ENCODE results near the gene NARF. TPM values are rescaled to one million over a fixed set of nuclear protein-coding genes. Genes with fewer than 3 reads are reported as not detected.

The NARF gene
- total RNA-seq, 6 experiments from 2014 or later, result 9.3 to 48.6 (median 21.8) TPM

GRCh38 chr17:82474223-82475010 lies 15.9 kb downstream of the NARF start:
- Histone ChIP-seq H3K4me1 (no peaks in the 10 kb centered on the region), H3K9me3 (no peaks in the 10 kb centered on the region), H3K27me3 (no peaks in the 10 kb centered on the region), H3K27ac (no peak overlapping the region), H3K36me3 (peaks cover 0 to 53% (median 15%) of the 10 kb centered on the region in 4 donors), H3K4me3 (no peak overlapping the region)
- no peak for DNase-seq
- WGBS (ENCODE audit: insufficient coverage, low coverage, low lambda C conversion rate, missing lambda C conversion rate), result 88% methylated on average over 11 of the region's 11 CpGs
- intact Hi-C loops (cut with DNase I), result no loop called here
- no peak for ATAC-seq
- TF ChIP-seq POLR2A (IDR thresholded peaks at IDR 0.05), result no peak
- TF ChIP-seq, protein P1, sequence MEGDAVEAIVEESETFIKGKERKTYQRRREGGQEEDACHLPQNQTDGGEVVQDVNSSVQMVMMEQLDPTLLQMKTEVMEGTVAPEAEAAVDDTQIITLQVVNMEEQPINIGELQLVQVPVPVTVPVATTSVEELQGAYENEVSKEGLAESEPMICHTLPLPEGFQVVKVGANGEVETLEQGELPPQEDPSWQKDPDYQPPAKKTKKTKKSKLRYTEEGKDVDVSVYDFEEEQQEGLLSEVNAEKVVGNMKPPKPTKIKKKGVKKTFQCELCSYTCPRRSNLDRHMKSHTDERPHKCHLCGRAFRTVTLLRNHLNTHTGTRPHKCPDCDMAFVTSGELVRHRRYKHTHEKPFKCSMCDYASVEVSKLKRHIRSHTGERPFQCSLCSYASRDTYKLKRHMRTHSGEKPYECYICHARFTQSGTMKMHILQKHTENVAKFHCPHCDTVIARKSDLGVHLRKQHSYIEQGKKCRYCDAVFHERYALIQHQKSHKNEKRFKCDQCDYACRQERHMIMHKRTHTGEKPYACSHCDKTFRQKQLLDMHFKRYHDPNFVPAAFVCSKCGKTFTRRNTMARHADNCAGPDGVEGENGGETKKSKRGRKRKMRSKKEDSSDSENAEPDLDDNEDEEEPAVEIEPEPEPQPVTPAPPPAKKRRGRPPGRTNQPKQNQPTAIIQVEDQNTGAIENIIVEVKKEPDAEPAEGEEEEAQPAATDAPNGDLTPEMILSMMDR (IDR thresholded peaks at IDR 0.05), result no peak

- no peak for TF ChIP-seq POLR2A (IDR thresholded peaks at IDR 0.05)
- TF ChIP-seq, protein P1 (IDR thresholded peaks at IDR 0.05), result no peak
- 96% methylated on average over 3 of the region's 8 CpGs for WGBS (ENCODE audit: insufficient coverage, low coverage, low lambda C conversion rate, missing lambda C conversion rate)
- Histone ChIP-seq H3K36me3 (peaks cover 0 to 53% (median 18%) of the 10 kb centered on the region in 4 donors), H3K9me3 (no peaks in the 10 kb centered on the region), H3K4me3 (no peak overlapping the region), H3K27me3 (no peaks in the 10 kb centered on the region), H3K27ac (no peak overlapping the region), H3K4me1 (no peaks in the 10 kb centered on the region)
- ATAC-seq (no peak), DNase-seq (no peak)
- intact Hi-C loops (cut with DNase I), result no loop called here
Observed at GRCh38 chr17:82475458-82475857, 16.9 kb downstream of the NARF start.

- peaks cover 0 to 45% (median 12%) of the 10 kb centered on the region in 4 donors for H3K36me3 ChIP-seq
- intact Hi-C loops (cut with DNase I), result no loop called here
- no peaks in the 10 kb centered on the region for H3K27me3 ChIP-seq
- no peak for TF ChIP-seq POLR2A (IDR thresholded peaks at IDR 0.05)
- TF ChIP-seq, protein P1 (IDR thresholded peaks at IDR 0.05), result no peak
- no peak for ATAC-seq
- no peaks in the 10 kb centered on the region for H3K4me1 ChIP-seq
- no peak overlapping the region for H3K27ac ChIP-seq
- no peak overlapping the region for H3K4me3 ChIP-seq
- H3K9me3 ChIP-seq, result no peaks in the 10 kb centered on the region
- 90% methylated on average over 3 of the region's 8 CpGs for WGBS (ENCODE audit: insufficient coverage, low coverage, low lambda C conversion rate, missing lambda C conversion rate)
- DNase-seq, result no peak
Observed at GRCh38 chr17:82477934-82478333, 19.4 kb downstream of the NARF start.

GRCh38 chr17:82479602-82480001 lies 21.1 kb downstream of the NARF start:
- intact Hi-C loops (cut with DNase I), result no loop called here
- 100% methylated on average over 1 of the region's 5 CpGs for WGBS (ENCODE audit: insufficient coverage, low coverage, low lambda C conversion rate, missing lambda C conversion rate)
- no peak for ATAC-seq

More at GRCh38 chr17:82479602-82480001, 21.1 kb downstream of the NARF start:
- no peak for DNase-seq
- Histone ChIP-seq H3K4me1 (peaks cover 0 to 8% (median 3%) of the 10 kb centered on the region in 4 donors), H3K27ac (no peak overlapping the region), H3K9me3 (no peaks in the 10 kb centered on the region), H3K27me3 (no peaks in the 10 kb centered on the region), H3K4me3 (no peak overlapping the region), H3K36me3 (peaks cover 0 to 36% (median 10%) of the 10 kb centered on the region in 4 donors)
- TF ChIP-seq POLR2A (IDR thresholded peaks at IDR 0.05), result no peak
- TF ChIP-seq, protein P1 (IDR thresholded peaks at IDR 0.05), result no peak
